NCI-H1694 treated with DMSO at 0.1 percent for 48 hours (cell line): ENCODE measurements around the gene SNX24.
A peak's percentile ranks its signal among the peaks of the same experiment; 100 is the strongest.
"Not testable (repeated sequence)": the region's sequence is repeated elsewhere in the genome, so short reads cannot be mapped to it uniquely, and the experiment has no call there.

Source experiments
- DNase-seq: peaks from one replicate; lab custom pipeline; 2025; lab: John Stamatoyannopoulos, UW

Gene SNX24

DNA sequence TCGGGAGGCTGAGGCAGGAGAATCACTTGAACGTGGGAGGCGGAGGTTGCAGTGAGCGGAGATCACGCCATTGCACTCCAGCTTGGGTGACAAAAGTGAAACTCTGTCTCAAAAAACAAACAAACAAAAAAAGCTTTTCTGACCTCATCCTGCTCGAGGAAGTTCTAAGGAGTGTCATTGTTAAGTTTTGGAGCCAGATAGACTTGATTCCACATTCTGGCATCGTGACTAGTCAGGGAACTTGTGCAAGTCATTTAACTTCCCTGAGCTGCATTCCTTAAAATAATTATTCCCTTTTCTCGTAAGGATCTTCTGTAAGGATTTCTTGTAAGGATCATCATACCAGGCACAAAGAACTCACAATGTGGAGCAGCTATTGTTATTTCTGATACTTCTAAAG is 26.2 kb downstream of the SNX24 start:
- DNase-seq, result no peak

GRCh38 chr5:122874179-122874875 is 28.9 kb downstream of the SNX24 start:
- DNase-seq, result no peak

GRCh38 chr5:122877518-122877917 is 32.1 kb downstream of the SNX24 start:
- no peak for DNase-seq

DNA sequence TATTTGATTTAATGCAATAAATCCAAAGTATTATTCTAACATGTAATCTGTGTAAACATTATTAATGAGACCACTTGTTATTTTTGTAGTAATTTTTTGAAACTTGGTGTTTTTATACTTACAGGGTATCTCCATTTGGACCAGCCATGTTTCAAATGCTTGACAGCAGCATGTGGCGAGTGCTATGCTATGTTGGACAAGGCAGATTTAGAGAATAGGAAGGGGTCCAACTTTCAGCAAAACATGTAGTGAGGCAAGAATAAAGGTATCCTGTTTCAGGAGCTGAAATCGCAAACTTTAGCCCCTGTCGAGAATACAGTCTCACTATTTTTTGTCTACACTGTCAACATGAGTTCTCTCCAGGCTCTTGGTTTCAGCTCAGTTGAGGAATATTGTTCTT is 33.7 kb downstream of the SNX24 start:
- no peak for DNase-seq

GRCh38 chr5:122880170-122880689 is 34.8 kb downstream of the SNX24 start:
- DNase-seq, result no peak

- DNase-seq, result no peak
Observed at GRCh38 chr5:122880749-122881148, 35.3 kb downstream of the SNX24 start.

GRCh38 chr5:122882831-122883230 is 37.4 kb downstream of the SNX24 start:
- no peak for DNase-seq

- DNase-seq, result no peak
Observed at GRCh38 chr5:122885045-122885517, 39.7 kb downstream of the SNX24 start.

DNA sequence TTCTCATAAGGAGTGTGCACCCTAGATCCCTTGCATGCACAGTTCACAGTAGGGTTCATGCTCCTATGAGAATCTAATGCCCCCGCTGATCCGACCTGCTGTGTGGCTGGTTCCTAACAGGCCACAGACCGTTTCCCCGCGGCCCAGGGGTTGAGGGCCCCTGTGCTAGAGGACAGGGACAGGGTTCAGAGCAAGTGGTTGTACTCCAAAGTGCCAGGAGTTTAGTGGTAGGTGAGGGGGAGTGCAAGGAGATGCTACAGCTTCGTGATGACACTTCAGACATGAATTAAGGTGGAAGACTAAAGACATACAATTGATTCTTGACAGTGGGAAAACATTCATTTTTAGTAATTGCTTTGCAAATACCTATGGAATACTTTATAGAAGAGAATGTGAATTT is 40.5 kb downstream of the SNX24 start:
- no peak for DNase-seq

DNA sequence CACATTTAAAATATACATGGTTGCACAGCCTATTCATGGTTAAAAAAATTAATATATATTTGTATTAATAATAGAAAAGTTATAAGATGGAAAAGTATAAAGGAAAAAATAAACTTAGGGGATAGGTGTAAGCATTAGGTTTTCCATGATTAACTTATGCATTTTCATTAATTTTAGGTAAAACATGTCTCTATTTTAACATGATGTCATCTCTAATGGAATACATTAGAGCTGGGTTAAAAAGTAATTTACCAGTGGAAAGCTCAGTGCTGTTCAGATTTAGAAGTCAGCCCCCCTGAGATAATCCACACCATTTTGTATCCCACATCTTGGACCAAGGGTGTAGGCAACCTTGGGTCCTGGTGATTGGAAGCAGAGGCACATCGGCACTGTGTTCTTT is 49.7 kb downstream of the SNX24 start:
- DNase-seq, result no peak

- peak; percentile 60 for DNase-seq
Observed at GRCh38 chr5:122896598-122897282, 51.3 kb downstream of the SNX24 start.

DNA sequence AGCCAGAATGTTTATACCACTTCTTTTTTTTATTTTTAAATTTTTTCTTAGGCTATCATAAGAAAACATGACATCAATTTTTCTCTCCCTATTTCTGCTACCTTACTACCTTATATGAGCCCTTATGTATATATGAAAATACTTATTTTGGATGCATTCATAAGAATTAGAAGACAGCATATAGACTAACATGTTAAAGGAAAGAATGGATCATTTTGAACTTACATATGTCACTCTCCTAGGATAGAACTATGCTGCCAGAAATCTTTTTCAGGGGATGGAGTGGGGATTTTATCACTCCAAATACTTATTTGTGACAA is 51.8 kb downstream of the SNX24 start:
- DNase-seq, result no peak

- no peak for DNase-seq
Observed at GRCh38 chr5:122901346-122901745, 55.9 kb downstream of the SNX24 start.

DNA sequence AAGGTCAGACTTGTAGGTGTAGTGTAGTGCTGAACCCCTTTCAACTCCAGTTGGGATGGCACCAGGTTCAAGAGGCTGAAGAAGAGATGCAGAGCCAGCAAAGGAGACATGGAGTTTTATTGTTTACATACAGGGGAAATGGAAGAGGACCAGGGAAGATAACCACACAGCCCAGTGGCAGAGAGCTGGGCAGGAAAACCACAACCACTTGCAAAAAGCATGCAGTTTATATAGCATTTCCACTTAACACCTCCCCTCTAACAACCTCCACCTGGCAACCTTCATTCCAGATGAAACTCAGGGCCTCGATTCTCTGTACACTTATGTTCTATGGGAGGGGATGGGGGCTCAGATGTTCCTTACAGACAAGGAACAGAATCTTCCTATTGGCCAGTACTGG is 56.9 kb downstream of the SNX24 start:
- no peak for DNase-seq

- no peak for DNase-seq
Observed at GRCh38 chr5:122906768-122907167, 61.4 kb downstream of the SNX24 start.

GRCh38 chr5:122907276-122907675 is 61.9 kb downstream of the SNX24 start:
- DNase-seq, result no peak

GRCh38 chr5:122908108-122908507 is 62.7 kb downstream of the SNX24 start:
- no peak for DNase-seq

- DNase-seq, result no peak
Observed at GRCh38 chr5:122908662-122909061, 63.2 kb downstream of the SNX24 start.

DNA sequence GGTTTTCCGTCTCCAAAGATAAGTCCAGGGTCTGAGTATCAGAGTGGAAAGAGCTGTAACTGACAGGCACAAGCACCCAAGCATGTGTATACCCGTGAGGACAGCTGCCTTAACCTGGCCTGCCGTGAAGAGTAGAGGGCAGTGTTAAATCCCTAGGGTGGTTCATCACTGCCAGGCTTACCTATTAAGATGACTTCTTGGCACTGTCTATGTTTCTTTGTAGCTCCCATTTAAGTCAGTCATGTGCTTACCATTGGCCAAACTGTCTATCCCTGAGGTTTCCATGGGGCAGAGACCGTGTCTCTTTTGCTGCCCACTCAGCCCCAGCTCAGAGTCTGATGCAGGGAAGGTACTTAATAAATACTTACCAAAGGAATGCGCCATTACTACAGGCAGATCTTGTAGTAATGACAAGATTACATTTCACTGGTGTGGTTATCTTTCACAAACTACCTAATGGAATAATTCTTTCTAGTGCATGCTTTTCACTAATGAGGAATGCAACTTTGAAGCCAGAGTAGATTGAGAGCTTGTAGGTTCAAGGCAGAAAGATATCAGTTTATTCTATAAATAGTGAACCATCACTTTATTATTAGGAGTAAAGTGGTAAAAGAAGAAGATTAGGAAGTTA is 64.2 kb downstream of the SNX24 start:
- DNase-seq, result no peak

DNA sequence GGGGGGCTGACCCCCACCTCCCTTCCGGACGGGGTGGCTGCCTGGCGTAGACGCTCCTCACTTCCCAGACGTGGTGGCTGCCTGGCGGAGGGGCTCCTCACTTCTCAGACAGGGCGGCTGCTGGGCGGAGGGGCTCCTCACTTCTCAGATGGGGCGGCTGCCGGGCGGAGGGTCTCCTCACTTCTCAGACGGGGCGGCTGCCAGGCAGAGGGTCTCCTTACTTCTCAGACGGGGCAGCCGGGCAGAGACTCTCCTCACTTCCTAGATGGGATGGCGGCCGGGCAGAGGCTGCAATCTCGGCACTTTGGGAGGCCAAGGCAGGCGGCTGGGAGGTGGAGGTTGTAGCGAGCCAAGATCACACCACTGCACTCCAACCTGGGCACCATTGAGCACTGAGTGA is 68.0 kb downstream of the SNX24 start:
- not testable (repeated sequence) for DNase-seq

DNA sequence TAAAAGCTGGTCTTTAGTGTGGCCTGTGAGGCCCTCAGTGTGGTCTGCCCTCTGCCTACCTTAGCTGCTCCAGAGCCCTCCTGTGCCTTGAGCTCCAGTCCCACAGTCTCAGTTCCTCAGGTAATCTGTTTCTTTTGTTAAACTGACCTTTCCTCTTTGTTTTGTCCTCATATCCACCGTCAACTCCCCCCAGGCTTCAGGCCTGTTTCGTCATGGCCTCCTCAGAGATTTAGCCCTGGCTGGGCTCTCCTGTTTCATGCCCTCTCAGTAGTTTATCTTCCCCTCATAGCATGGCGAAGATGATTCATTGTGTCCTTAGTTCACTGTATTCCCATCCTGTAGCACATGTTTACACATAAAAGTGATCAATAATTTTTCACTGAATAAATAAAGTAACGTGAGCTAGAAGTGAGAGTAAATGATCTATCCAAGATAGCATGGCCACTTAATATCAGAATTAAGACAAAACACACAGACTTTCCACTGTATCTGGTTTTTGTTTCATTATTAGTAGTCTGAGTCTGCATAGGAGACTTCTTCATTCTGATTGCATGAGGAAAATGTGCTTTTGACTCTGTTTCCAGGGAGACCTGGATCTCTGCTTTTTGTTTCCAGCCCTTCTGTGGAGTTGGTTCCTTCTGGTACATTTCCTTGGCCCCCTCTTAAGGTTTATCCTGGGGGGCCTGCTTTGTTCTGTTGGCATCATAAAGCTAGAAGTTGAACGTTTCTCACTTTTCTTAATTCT is 70.5 kb downstream of the SNX24 start:
- no peak for DNase-seq

GRCh38 chr5:122916490-122916889 is 71.1 kb downstream of the SNX24 start:
- no peak for DNase-seq
